Stimulated activated CD8-positive, alpha-beta memory T cell treated with anti-CD3 and anti-CD28 coated beads, Interleukin-15, amount 100 ng/mL, for 24 hours (primary cell): ENCODE measurements around the gene ASPHD2.
"Not testable (repeated sequence)": the region's sequence is repeated elsewhere in the genome, so short reads cannot be mapped to it uniquely, and the experiment has no call there.

ENCODE experiments used
- DNase-seq: peaks from one replicate; pipeline ENCODE4 v3.0.0-alpha.2; 2020; ENCODE audit warnings: low read depth

ASPHD2 gene

DNA sequence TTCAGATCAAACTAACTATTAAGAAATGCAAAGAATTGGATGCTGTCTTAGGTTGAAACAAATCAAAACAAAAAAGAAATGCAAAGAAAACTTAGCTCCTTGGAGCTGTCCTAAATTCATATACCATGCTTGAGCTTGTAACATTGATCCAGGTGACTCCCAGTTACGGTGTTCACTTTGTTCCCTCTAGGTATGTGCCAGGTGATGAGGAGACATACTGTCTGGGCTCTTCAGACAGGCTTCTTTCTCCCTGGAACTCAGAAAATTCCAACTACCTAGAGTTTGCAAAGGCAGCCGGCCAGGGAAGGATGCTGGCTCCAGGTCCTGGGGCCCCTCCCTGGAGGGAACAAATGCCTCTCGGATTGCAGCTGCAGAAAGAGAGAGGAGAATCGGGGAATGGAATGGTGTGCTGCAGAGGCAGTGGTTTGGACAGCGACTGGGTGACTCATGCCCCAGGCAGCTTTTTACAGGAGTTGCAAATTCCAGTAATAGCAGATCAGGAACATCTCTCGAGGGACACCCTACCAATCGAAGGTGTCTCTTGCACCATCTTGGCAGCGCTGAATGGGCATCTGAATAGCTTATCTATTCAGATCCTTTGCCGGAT, 12.3 kb upstream of the ASPHD2 start:
- no peak for DNase-seq

DNA sequence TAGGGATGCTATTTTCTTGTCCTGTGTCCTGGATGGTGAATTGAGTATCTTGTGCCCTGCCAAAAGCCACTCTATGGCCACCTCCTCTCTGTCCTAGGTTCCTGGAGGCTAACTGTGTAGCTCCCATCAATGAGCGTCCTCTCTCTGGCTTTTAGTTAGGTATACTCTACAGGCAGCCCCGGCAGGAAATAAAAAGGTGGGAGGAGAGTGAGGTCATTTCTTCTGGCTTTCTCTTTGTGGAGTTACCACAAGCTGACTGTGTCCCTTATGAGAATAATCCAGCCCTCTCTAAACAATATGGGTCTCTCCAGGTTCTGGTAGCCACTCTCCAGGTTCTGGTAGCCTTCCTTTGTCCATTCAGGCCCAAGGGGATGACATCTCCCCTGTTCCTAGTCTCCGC, 11.7 kb upstream of the ASPHD2 start:
- DNase-seq = no peak

DNA sequence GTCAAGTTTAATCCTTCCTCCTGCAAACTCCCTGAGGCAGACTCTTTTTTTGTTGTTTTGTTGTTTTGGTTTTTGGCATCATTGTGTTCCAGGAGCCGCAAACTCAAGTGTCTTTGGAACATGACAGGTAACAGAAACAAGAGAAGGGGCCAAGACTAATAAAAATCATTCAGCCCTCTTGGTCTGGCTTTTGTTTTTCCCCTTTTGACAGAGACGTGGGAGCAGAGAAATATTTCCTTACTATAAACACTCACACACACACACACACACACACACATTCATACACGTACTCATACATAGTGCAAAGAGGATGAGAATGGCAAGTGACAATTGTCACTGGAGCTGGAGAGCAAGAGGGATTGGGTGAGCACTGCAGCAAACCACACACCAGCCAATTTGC, 10.4 kb upstream of the ASPHD2 start:
- DNase-seq = no peak

DNA sequence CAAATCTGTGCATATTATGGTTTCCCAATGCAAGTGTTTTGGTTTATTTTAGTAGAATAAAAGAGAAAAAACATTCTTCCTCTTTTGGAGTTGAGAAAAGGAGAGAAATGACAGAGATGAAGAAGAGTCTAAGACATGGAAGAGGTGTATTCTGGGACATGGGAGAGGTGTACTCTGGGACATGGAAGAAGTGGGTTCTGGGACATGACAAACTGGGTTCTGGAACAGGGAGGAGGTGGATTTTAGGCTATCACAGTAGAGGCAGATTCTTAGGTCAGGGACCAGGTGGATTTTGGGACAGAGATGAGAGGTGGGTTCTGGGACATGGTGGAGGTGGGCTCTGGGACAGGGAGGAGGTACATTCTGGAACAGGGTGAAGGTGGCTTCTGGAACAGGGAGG, 2.1 kb upstream of the ASPHD2 start:
- DNase-seq = no peak

DNA sequence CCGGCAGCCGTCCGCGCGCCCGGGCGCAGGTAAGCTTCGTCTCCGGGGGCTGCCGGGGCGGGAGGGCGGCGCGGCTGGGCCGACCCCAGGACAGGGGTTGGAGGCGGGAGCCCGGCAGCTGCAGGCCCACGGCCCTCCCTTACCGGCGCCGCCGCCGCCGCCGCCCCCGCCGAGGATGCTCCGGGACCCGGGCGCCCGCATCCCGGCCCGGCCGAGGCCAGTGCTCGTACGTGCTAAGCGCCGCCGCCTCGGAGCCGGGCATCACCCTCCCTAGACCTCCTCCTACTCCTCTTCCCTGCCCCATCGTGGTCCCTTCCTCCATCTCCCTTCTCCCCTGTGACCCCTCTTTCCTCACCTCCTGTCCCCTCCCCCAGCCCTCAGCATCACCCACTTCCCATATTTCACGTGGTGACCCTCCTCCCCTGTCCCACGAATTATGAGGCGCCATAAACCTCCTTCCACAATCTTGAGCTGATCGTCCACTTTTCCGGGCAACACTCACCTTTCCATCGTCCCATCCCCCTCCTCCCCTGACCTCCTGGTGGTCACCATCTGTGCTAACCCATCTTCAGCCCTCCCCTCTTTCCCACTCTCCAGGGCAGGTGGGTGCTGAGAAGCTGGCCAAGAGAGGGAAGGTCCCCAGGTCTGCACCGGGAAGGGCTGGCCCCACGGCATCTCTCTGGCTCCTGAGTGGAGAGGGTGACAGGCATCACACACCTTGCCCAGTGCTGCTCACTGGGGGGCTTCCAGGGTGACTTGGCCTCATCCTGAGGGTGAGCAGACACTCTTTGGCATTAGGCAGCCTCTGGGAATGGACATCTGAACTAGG, 612 bp downstream of the ASPHD2 start:
- no peak for DNase-seq

DNA sequence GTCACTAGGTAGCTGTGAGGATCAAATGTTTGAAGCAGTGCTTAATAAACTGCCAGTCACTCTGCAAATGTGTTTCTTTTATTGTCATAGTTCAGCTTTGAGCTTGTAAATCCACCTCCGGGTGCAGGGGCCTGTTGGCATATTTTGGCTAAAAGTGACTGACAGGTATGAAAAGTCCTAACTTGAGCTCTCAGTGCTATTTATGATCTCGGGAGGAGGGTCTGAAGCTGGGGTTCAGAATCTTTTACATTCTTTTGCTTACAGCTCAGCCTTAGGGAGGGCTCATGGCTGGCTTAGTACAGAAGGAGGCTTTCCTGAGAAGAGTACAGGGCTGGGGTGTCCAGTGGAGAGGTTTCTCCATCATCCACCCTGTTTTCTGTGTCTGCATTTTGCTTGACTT, 1.5 kb downstream of the ASPHD2 start:
- DNase-seq = no peak

DNA sequence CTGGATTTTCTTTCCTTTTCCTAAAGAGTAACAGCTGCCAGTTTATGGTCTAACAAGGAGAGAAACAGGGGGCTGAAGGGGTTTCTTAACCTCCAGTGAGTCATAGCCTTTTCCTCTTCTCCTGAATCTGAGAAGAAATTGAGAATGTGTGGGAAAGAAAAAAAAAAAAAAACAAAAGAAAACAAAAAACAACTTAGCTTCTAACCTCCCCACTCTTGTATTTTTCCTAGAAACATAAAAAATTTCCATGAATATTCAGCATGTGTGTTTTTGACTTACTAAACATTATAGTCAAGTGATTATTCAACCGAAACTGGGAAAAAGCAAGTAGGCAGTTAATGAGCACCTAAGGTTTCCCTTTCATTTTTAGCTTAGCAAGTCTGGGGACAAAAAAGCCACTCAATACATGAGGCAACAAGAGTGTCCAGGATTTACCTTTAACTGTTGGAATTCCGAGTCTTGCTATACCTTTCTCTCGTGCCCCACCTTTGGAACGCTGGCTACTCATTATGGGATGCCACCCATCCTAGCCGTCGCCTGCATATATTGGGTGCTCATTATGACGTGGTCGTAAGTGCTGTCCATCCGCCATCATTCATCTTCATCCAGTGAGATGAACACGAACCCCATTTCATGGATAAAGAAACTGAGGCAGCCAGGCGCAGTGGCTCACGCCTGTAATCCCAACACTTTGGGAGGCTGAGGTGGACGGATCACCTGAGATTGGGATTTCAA, 2.4 kb downstream of the ASPHD2 start:
- no peak for DNase-seq

DNA sequence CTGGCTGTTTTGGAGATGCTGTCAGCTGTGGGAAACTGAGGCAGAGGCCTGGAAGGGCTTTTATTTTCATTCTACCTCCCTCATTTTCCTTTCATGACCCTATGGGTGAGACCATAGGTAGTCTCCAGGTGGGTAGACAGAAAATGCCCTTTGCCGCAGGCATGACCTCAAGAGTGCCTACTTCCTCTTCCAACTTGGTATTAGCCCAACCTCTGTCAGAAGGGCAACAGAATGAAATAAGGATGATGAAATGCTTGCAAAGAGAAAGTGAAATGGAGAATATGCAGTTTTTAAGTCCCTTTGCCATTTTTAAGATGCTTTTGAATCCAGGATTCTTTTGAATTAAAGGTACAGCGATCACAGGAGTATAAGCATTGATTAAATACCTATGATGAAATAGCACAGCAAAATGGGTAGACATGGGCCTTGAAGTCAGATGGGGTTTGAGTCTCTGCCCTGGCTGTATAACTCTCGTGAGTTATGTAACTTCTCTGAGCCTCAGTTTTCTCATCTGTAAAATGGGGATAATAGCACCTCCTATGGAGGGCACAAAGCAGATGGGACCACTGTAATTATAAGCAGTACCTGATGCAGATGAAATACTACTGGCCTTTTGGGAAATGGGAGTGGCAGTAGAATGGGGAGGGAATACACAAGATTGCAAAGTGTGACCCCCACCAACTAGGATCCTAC, 3.7 kb downstream of the ASPHD2 start:
- no peak for DNase-seq

DNA sequence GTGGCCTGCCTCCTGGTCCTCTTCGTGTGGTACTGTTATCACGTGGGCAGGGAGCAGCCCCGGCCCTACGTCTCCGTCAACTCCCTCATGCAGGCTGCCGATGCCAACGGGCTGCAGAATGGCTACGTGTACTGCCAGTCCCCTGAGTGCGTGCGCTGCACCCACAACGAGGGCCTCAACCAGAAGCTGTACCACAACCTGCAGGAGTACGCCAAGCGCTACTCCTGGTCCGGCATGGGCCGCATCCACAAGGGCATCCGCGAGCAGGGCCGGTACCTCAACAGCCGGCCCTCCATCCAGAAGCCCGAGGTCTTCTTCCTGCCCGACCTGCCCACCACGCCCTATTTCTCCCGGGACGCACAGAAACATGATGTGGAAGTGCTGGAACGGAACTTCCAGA, 4.7 kb downstream of the ASPHD2 start:
- no peak for DNase-seq

DNA sequence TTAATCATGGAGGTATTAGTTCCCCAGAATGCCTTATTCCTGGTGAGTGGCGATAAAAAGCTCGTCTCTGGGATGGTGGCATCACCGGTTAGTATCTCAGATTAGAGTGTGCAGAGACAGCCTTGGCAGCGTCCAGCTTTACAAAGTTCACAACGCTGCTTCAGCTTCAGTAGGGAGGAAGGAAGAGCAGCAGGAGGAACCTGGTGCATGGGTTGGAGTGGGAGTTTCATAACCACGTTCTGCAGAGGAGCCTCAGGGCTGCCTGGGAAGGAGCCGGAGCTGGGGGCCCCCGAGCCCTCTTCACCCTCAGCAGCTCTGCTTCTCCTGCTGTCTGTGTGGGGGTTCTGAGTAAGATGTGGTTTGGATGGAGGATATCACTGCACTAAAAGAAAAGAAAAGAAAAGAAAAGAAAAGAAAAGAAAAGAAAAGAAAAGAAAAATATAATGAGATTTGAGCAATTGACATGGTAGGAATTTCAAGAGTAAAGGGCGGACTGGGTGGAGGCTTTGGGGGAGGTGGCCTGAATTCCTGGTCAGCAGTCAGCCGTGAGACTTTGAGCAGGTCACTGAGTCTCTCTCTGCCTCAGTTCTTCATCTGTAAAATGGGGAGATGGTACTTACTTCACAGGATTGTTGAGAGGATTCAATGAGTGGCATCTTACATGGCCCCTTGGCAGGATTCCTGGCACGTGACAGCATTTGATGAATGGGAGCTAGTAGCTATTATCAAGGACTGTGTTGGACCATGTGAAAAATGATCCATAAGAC, 6.5 kb downstream of the ASPHD2 start:
- no peak for DNase-seq

DNA sequence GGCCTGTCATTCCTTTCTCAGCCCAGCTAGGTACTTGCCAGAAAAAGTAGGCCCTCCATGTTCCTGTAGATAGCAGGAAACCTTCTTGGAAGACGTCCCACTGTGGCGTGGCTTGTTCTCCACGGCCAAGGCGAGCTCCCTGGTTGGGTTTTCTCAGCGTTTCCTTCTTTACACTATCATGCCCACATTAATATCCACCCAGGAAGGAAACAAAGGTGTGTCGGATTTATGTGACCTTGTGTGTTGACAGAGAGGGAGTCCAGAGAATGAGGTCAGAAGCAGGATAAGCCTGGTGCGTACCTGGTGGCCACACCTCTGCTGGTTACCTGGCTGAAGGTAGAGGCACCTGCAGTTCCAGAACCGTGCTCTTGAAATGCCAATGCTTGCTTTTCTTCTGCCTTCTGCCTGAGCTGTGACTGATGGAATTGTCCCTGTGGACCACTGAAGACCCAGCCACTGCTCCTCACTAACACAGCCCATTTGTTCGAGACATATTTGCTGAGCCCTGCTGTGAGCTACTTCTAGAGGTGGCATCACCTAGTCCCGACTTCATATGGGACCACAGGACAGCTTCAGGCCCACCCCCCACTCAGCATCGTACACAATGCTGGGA, 7.9 kb downstream of the ASPHD2 start:
- DNase-seq = no peak

DNA sequence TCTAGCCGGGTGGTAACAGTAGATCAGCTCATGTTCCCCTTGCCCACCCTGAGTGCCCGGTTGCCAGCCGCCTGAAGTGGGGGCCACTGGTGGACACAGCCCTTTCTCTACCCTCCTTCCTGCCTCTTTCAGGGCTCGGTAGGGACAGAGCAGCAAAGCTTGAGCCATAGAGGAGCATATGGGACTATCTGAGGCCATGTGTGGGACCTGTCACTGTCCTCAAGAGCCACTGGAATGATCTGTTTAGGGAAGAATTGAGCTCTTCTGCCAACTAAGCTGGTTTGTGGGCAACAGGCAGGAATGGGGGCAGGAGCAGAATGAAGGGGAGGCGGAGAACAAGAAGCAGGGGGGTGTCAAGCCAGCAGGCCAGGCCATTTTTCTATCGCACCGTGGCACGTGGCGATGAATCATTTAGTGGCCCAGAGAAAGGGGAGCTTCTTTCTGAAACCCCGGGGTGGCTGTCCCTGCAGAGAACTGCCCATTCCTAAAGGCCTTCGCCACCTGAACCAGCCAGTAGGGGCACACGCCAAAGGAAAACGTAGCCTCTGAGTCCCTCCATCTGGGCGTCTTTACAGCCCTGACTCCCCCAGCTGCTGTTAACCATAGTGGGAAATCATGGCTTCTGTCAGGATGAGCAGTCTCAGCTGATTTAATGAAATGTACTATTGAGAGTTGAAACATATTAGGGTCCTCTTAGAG, 8.8 kb downstream of the ASPHD2 start:
- no peak for DNase-seq

DNA sequence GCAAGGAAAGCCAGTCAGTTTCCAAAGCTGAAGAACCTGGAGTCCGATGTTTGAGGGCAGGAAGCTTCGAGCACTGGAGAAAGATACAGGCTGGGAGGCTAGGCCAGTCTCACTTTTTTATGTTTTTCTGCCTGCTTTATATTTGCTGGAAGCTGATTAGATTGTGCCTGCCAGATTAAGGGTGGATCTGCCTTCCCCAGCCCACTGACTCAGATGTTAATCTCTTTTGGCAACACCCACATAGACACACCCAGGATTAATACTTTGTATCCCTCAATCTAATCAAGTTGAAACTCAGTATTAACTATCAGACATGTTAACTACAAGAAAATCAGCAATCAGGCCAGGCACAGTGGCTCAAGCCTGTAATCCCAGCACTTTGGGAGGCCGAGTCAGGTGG, 9.7 kb downstream of the ASPHD2 start:
- DNase-seq = not testable (repeated sequence)

DNA sequence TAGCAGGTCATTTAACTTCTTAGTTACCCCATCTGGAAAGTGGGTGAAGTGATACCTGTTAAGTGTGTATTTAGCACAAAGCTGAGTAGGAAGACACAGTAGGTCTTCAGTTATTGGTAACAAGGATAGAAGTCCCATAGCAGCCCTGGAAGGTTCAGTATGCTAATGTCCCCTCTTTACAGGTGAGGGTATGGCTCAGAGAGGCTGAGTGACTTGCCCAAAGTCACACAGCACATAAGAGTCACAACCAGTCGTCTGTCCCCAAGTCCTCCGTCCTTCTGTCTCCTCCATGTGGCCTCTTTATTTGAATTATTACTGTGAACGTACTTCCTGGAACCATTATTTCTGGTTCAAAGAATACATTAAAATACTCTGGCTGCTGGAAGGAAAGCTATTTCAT, 10.5 kb downstream of the ASPHD2 start:
- DNase-seq = no peak

DNA sequence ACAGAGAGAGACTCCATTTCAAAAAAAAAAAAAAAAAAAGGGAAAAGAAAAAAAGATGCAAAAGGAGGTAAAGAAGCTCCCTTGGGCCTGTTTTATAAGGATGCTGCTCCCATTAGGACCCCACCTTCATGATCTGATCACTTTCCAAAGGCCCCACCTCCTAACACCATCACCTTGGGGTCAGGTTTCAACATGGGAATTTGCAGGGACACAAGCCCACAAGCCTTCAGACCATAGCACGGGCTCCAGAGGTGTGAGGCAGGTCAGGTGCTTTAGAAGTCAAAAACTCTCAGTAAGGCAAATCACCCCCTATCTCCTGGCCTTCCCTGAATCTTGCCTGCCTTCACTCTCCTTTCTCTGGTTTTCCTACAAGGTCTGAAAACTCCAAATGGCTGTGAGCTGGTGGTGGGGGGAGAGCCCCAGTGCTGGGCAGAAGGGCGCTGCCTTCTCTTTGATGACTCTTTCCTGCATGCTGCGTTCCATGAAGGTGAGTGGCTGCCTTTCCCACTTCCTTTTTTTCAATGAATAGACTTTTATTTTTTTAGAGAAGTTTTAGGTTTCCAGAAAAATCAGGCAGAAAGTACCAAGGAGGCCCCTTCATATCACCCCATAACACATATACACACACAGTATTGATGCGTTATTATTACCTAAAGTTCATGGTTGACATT, 13.2 kb downstream of the ASPHD2 start:
- DNase-seq = no peak

DNA sequence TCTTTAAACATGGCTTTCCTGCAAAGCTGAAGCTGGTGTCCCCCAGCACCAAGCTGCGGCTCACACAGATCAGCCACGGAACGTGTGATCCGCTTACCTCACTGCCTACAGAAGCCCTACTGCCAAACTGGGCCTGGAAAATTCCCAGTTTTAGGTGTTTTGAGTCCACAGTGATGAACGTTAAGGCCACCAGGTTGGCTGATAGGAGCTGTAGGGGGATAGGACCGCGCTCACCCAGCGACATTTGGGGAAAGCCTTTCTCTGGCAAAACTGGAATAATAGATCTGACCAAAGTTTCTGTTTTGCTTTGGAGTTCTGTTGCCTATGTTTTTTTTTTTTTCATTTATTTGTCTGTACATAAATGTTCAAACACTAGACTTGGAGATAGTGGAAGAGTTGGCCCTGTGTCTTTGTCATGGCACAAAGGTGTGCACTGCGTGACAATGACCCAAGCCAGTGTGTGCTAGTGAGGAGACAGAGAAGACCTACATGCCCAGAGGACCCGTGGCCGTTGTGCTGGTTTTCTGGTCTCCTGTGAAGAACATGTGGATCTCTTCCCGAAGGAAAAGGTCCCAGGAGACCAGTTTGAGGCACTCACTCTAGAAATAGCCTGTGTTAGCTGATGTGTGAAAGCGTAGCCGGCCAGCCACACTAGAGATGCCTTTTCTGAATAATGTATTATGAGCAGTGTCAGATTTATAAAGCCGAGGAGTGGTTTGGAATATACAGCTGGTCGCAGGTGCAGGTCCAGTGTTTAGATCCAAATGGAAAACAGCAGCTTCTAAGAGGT, 15.0 kb downstream of the ASPHD2 start:
- no peak for DNase-seq

DNA sequence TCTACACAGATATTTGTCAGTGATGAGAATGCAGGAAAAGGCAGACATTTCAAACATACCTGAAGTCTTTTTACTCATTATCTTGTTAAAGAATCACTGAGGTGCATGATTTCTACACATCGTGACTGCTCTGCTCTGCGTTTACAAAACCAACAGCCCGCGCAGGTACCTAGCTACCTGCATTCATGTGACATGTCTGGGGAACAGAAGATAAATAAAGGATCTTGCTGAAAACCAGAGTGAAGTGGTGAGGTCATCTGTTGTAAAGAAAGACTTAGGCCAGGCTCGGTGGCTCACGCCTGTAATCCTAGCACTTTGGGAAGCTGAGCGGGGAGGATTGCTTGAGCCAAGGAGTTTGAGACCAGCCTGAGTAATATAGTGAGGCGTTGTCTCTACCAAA, 15.7 kb downstream of the ASPHD2 start:
- no peak for DNase-seq

DNA sequence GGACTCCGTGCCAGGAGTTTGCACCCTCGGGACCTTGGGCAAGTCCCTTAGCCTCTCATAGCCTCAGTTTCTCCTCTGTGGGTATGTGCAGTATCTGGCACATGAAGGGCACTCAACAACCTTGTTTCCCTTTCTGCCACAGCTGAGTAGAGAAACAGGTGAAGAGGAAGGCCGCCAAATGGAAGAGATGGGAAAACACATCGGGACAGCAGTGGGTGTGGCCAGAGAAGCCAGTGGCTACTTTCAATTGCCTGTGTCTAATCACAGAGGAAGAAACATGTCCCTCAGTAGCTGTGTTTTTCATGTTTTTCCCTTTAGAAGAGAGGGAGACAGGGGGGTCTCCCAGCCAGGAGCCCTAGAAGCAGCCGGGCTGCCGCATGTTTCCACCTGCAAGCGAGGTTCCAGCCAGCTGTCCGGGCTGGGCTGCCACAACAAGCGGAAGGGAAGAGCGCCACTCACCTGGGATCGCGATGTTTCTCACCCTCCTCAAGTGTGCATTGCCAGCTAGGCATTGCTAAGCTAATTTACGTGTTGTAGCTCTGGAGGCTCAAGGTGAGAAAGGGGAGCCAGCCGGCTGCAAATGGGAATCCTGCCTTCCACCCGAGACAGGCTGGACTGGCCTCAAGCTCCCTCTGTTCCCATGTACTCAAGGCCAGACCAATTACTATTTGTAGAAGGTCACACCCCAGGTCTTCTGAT, 16.7 kb downstream of the ASPHD2 start:
- DNase-seq = no peak
